ENCODE results near the gene NPAS2.

DNA sequence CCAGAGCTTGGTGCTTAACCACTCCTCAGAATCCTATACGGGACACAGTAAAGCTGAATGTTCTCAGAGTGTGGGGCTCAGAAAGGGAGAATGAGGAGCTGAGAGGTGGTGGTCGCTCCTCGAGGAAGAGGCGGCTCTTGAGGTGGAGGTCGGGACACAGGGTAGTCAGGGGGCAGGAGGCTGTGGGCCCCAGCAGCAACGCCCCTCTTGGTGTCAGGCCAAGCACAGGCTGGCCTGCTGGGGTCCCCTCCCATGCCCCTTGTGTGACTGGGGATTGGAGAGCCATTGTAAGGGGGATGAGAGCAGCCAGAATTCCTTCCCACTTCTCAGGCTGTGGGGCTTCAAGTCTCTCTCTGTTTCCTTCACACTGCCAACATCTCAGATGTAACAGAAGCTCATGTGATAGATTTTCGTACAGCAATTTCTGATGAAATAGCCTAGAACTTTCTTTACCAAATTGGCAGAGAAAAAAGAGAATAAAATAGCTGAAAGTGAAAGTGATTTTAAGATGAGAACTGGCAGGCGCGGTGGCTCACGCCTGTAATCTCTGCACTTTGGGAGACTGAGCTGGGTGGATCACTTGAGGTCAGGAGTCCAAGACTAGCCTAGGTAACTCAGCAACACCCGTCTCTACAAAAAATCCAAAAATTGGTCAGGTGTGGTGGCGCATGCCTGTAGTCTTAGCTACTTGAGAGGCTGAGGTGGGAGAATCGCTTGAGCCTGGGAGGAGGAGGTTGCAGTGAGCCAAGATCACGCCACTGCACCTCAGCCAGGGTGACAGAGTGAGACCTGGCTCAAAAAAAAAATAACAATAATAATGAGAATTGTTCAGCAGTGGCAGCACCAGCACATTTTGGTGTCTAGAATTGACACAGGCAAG lies 121.1 kb downstream of the NPAS2 start:
- TF ChIP-seq, protein P1, sequence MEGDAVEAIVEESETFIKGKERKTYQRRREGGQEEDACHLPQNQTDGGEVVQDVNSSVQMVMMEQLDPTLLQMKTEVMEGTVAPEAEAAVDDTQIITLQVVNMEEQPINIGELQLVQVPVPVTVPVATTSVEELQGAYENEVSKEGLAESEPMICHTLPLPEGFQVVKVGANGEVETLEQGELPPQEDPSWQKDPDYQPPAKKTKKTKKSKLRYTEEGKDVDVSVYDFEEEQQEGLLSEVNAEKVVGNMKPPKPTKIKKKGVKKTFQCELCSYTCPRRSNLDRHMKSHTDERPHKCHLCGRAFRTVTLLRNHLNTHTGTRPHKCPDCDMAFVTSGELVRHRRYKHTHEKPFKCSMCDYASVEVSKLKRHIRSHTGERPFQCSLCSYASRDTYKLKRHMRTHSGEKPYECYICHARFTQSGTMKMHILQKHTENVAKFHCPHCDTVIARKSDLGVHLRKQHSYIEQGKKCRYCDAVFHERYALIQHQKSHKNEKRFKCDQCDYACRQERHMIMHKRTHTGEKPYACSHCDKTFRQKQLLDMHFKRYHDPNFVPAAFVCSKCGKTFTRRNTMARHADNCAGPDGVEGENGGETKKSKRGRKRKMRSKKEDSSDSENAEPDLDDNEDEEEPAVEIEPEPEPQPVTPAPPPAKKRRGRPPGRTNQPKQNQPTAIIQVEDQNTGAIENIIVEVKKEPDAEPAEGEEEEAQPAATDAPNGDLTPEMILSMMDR (IDR thresholded peaks at IDR 0.05; ENCODE audit: low read length) = no peak
- TF ChIP-seq EZH2phosphoT487 (IDR thresholded peaks at IDR 0.05; ENCODE audit: low read length) (no peak), EZH2 (optimal IDR thresholded peaks at IDR 0.05; ENCODE audit: low read depth, low read length) (no peak)

All from MM.1S (cell line).